ENCODE results near the gene ITPKC. TPM values are rescaled to one million over a fixed set of nuclear protein-coding genes. Genes with fewer than 3 reads are reported as not detected.

The ITPKC gene
- 13.0 and 14.1 TPM in 2 replicates for total RNA-seq

GRCh38 chr19:40716482-40717324 is at the start of gene ITPKC, which contains the start of gene COQ8B:
Gene ITPKC (plus strand): TSS chr19:40717112. CDS start chr19:40717136, 24 bp downstream.
Gene COQ8B (minus strand): TSS chr19:40716886. CDS start chr19:40714632, 2,254 bp downstream.

DNA sequence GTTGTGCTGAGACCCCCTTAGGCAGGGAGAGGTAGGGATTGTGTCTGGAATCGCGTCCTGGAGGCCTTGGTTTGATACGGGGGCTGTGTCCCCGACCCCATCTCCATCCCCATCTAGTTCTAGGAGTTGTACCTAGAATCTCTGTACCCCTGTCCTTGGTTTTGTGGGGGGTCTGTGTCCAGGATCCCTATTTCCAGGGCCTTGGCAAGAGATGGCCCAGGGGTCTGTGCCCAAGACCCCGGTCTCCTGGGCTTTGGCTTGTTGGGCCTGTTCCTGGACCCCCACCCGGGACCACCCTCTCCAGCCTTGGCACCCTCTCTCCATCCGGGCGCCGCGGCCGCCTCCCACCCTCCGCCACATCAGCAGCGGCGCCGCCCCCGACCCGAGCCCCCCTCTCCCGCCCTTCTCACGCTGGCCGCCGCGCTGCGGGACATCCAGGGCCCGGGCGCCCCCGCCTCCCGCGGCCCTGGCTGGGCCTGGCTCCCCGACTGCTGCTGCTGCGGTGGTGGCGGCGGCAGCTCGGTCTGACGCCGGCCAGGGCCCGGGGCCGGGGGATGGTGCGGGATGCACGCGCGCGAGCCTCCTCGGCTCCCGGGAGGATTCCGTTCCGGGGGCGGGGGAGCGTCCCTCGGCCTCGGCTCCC is 26.7 kb upstream of the ITPKC start, which contains the start of gene NUMBL:
Gene NUMBL (minus strand): TSS at position 602 of the 643 bp plus-strand sequence. CDS start 168 bp downstream, at position 434.

DNA sequence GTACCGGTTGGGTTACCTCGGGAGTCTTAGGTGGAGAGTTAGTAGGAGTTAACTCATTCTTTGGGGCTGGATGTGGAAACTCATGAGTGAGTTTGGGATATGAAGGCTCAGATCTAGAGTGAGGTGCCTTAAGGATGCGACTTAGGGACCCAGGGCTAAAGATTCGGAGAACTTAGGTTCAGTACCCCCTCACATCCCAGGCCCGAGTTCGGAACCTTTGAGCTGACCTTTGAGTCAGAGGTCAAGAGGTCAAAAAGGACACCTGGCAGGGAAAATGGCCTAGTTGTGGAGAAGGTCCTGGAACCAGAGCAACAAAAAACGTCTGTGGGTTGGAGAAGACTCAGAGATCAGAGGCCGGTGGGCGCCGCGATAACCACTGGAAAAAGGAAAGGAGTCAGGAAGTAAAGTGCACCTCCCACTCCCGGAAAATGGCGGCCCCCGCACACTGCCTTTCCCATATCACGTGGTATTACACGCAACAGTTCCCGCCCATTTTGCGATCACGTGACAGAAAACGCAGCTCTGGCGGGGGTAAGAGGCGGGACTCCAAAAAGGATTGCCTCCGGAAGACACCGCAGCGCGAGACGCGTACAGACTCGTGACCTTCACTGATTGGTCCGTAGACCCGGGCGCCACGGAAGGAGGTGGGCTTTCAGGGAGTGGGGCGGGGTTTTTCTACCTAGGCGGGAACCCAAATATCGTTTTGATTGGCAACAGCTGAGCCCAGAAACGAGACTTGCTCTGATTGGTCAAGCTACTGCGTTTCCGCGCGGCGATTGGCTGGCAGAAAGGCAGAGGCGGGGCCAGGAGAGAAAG is 33.4 kb downstream of the ITPKC start, which contains the start of gene ACTMAP:
Gene ACTMAP (minus strand): TSS at position 420 of the 816 bp plus-strand sequence. CDS start 674 bp downstream, outside the sequence.

GRCh38 chr19:40750874-40751537 is 34.1 kb downstream of the ITPKC start, which contains the start of gene SNRPA:
Gene SNRPA (plus strand): TSS chr19:40751203. CDS start chr19:40751409, 206 bp downstream.

DNA sequence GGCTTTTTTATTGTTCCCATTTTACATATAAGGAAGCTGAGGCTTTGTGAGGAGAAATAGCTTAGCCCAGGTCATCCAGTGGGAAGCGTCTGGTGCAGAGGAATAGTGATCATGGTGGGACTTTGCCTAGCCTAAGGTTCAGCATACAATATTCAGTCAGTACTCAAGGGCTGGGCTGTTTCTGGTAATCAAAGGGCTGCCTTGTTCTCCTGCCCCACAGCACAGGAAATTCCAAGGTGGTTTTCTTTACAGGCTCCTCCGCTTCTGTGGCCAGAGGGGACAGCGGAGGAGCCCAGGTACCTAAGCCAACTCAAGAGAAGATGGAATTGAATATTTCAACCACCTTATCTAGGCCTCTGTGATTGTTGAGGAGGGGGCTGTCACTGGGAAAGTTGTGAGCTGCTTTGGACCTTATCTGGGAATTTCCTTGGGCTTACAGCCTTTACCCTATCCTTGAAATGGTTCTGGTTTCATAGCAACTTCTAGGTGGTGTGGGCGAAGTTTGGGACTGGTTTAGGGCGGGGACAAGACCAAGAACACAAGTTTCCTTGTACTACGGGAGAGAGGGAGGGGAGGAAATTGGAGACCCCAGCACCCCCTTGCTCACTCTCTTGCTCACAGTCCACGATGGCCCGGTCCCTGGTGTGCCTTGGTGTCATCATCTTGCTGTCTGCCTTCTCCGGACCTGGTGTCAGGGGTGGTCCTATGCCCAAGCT is 58.2 kb downstream of the ITPKC start, which contains the start of gene MIA:
Gene MIA (plus strand): TSS at position 606 of the 716 bp plus-strand sequence. CDS start 22 bp downstream, at position 628.

DNA sequence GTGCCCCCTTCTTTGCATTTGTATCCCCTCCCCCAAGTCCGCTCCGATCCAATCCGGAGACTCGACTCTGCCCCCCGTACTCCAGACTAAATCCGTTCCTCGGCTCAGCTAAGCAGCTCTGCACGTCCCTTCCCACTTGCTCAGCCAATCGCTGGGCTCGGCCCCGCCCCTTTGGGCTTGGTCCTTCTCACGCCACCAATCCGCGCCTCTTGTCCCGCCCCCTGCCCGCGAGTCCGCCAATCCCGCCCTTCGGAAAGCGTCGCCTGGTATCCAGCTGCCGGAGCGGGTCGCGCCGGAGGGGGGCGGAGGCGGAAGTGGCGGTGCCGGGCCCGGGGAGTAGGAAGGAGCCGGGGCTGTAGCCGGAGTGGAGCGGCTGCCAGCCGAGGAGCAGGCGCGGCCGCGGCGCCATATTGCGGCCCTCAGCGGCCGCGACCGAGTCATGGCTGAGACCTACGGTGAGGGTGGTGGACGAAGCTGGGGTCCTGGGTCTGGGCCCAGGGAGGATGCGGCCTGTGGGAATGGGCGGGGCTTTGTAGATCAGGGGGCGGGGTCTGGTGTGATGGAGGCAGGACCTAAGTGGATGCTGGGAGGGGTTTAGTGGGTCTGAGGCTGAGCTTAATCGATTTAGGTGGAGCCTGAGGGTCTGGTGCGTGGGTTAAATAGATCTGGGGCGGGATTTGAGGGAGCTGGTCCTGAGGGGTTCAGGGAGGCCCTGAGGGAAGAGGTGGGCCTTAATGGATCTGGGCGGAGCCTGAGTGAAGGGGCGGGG is 61.2 kb downstream of the ITPKC start, which contains the start of gene RAB4B:
Gene RAB4B (plus strand): TSS at position 311 of the 769 bp plus-strand sequence. CDS start 129 bp downstream, at position 440.

Small RNA genes within 50 kb of the gene (small RNA-seq; reads per million reads assigned to genes)
- not detected for gene RNU6-195P

Other genes with a start within 250 kb of the ITPKC start
- gene SHKBP1, start 140.2 kb upstream of the ITPKC start, total RNA-seq: 30.4 and 35.4 TPM in 2 replicates
- gene LTBP4, start 115.7 kb upstream of the ITPKC start, total RNA-seq: 32.6 and 35.1 TPM in 2 replicates
- gene NUMBL, start 26.5 kb upstream of the ITPKC start, total RNA-seq: 41.7 and 48.8 TPM in 2 replicates
- gene COQ8B, start 226 bp upstream of the ITPKC start, total RNA-seq: 39.1 and 52.5 TPM in 2 replicates
- 1.1 and 1.5 TPM in 2 replicates for gene ACTMAP, start 33.4 kb downstream of the ITPKC start, total RNA-seq
- 31.0 and 31.1 TPM in 2 replicates for gene SNRPA, start 34.1 kb downstream of the ITPKC start, total RNA-seq
- not detected in 2 replicates for gene MIA, start 58.4 kb downstream of the ITPKC start, total RNA-seq
- gene RAB4B, start 61.1 kb downstream of the ITPKC start, total RNA-seq: 14.3 and 17.5 TPM in 2 replicates
- gene EGLN2, start 82.1 kb downstream of the ITPKC start, total RNA-seq: 91.1 and 112 TPM in 2 replicates
- gene CYP2A6, start 133.3 kb downstream of the ITPKC start, total RNA-seq: not detected in 2 replicates
- not detected in 2 replicates for gene CYP2A7, start 165.1 kb downstream of the ITPKC start, total RNA-seq